Astrocyte of the cerebellum (primary cell): ENCODE data around the gene ACTN2.

ENCODE experiments used
- DNase-seq: peaks from one replicate; pipeline ENCODE4 v3.0.0-alpha.2; 2011; ENCODE audit warnings: low read depth
- H3K4me3 ChIP-seq: 2 replicates; pipeline ENCODE4 v1.5.1; 2011; ENCODE audit warnings: mild to moderate bottlenecking, low read depth, low read length, moderate library complexity
- CTCF ChIP-seq: IDR thresholded peaks from 2 replicates; pipeline ENCODE4 v1.5.1; 2012; ENCODE audit warnings: low read length, low read depth, moderate library complexity, mild to moderate bottlenecking; ENCODE audit errors: missing control alignments
- in situ Hi-C: cut with HindIII; loops from 2 replicates; pipeline ENCODE4 v1.10.0; 2017; ENCODE audit warnings: low sequenced_read_pairs

The ACTN2 gene

GRCh38 chr1:236800623-236801022 lies 114.3 kb downstream of the ACTN2 start:
- DNase-seq = no peak
- no peak for TF ChIP-seq CTCF
- no peak overlapping the region for H3K4me3 ChIP-seq
- in situ Hi-C loops = no loop called here

- H3K4me3 ChIP-seq = no peak overlapping the region
- DNase-seq = no peak
- no peak for TF ChIP-seq CTCF
- in situ Hi-C loops = no loop called here
These were observed 116.0 kb downstream of the ACTN2 start for GRCh38 chr1:236802264-236802663.

- no peak overlapping the region for H3K4me3 ChIP-seq
- DNase-seq = no peak
- in situ Hi-C loops = no loop called here
- TF ChIP-seq CTCF = no peak
These were observed 120.3 kb downstream of the ACTN2 start for GRCh38 chr1:236806634-236807033.

- TF ChIP-seq CTCF = no peak
- H3K4me3 ChIP-seq = no peak overlapping the region
- DNase-seq = no peak
- in situ Hi-C loops = no loop called here
These were observed 121.7 kb downstream of the ACTN2 start for GRCh38 chr1:236808005-236808404.

GRCh38 chr1:236808564-236809130 lies 122.3 kb downstream of the ACTN2 start:
- no peak for DNase-seq
- in situ Hi-C loops = no loop called here
- no peak overlapping the region for H3K4me3 ChIP-seq
- TF ChIP-seq CTCF = no peak

GRCh38 chr1:236809148-236809547 lies 122.8 kb downstream of the ACTN2 start:
- no peak for TF ChIP-seq CTCF
- DNase-seq = no peak
- no peak overlapping the region for H3K4me3 ChIP-seq
- in situ Hi-C loops = no loop called here
